ENCODE results near the gene S100A13.

- TF ChIP-seq POLR2AphosphoS5 (IDR thresholded peaks at IDR 0.05; ENCODE audit: low read depth, low read length), result no peak
- TF ChIP-seq POLR2A (IDR thresholded peaks at IDR 0.05; ENCODE audit: low read depth, low read length), result no peak
Observed at GRCh38 chr1:153624965-153625611, 2.2 kb downstream of the S100A13 start.
